Sciatic nerve (tissue), 2 donors: ENCODE results near the gene MYORG. TPM values are rescaled to one million over a fixed set of nuclear protein-coding genes. Genes with fewer than 3 reads are reported as not detected.
A peak's percentile ranks its signal among the peaks of the same experiment; 100 is the strongest.

Source experiments
- ATAC-seq: fragments of 200-7000 bp; cut with Tn5 transposase; one replicate; pipeline ENCODE4 v1.9.1; 2020; ENCODE audit warnings: mild to moderate bottlenecking, moderate library complexity
- DNase-seq: peaks from one replicate; pipeline ENCODE4 v3.0.0-alpha.2; 2020; ENCODE audit warnings: low spot score
- intact Hi-C: fragments of 100-400 bp; cut with DNase I; formaldehyde crosslinking; loops from one replicate; pipeline ENCODE4 v1.14.2; 2022
- total RNA-seq: library from RNA; stranded (reverse); fragmentation: NEBNext Ultra II Directional; extraction: Animal tissue kit (Norgen Biotek cat#: 25700); gene quantifications from one replicate; pipeline ENCODE4 v1.2.1, GENCODE V29; 2021
- donor health status: DM: no; HTN: no; CAD: no.
- donor health status: DM: no; HTN: no; CAD: no.

The MYORG gene
- total RNA-seq, 1 donor from 2014 or later: 6.6 TPM

GRCh38 chr9:34387239-34387638 is 10.5 kb upstream of the MYORG start:
- intact Hi-C loops: no loop called here
- no peak for ATAC-seq

GRCh38 chr9:34386656-34387055 is 10.0 kb upstream of the MYORG start:
- ATAC-seq (no peak), DNase-seq (no peak)
- intact Hi-C loops: no loop called here

More at GRCh38 chr9:34387239-34387638, 10.5 kb upstream of the MYORG start:
- DNase-seq: no peak

- intact Hi-C loops: no loop called here
- DNase-seq (no peak), ATAC-seq (no peak)
Measured at GRCh38 chr9:34385561-34386230, 9.0 kb upstream of the MYORG start.

- intact Hi-C loops: no loop called here
- ATAC-seq (no peak), DNase-seq (no peak)
Measured at GRCh38 chr9:34384368-34385165, 7.9 kb upstream of the MYORG start.

- intact Hi-C loops: no loop called here
- DNase-seq (no peak), ATAC-seq (no peak)
Measured at GRCh38 chr9:34383904-34384303, 7.2 kb upstream of the MYORG start.

- intact Hi-C loops: no loop called here
- no peak for DNase-seq
- no peak for ATAC-seq
Measured at GRCh38 chr9:34382879-34383278, 6.2 kb upstream of the MYORG start.

- intact Hi-C loops: no loop called here
- no peak for DNase-seq
- no peak for ATAC-seq
Measured at GRCh38 chr9:34382054-34382453, 5.4 kb upstream of the MYORG start.

- ATAC-seq (no peak), DNase-seq (no peak)
- intact Hi-C loops: no loop called here
Measured at GRCh38 chr9:34381323-34381722, 4.6 kb upstream of the MYORG start.

GRCh38 chr9:34380511-34381315 is 4.0 kb upstream of the MYORG start:
- peak; percentile 83 for ATAC-seq

GRCh38 chr9:34380034-34380510 is 3.4 kb upstream of the MYORG start:
- DNase-seq (no peak), ATAC-seq (peak; percentile 3)
- intact Hi-C loops: no loop called here

More at GRCh38 chr9:34380511-34381315, 4.0 kb upstream of the MYORG start:
- peak; percentile 85 for DNase-seq
- intact Hi-C loops: no loop called here

- peak; percentile 73 for ATAC-seq
- intact Hi-C loops: no loop called here
- peak; percentile 93 for DNase-seq
Measured at GRCh38 chr9:34379334-34380033, 2.8 kb upstream of the MYORG start.

- ATAC-seq (no peak), DNase-seq (no peak)
- intact Hi-C loops: no loop called here
Measured at GRCh38 chr9:34378376-34379060, 1.8 kb upstream of the MYORG start.

GRCh38 chr9:34377404-34377746 is 677 bp upstream of the MYORG start:
- no peak for ATAC-seq
- intact Hi-C loops: loop anchor here (2.0 kb wide), 1 partner anchor 45 kb away; no protein-coding TSS in a partner anchor
- DNase-seq: peak; percentile 73

- intact Hi-C loops: loop anchor here (2.0 kb wide), 1 partner anchor 43 kb away; no protein-coding TSS in a partner anchor
- ATAC-seq: peak; percentile 35
Measured at GRCh38 chr9:34375901-34376595, 650 bp downstream of the MYORG start.

GRCh38 chr9:34374905-34375552 is 1.7 kb downstream of the MYORG start:
- intact Hi-C loops: no loop called here
- no peak for ATAC-seq
- DNase-seq: no peak

More at GRCh38 chr9:34375901-34376595, 650 bp downstream of the MYORG start:
- DNase-seq: peak; percentile 70

GRCh38 chr9:34374339-34374738 is 2.4 kb downstream of the MYORG start:
- ATAC-seq (no peak), DNase-seq (no peak)
- intact Hi-C loops: no loop called here

- DNase-seq: no peak
- intact Hi-C loops: no loop called here
- ATAC-seq: no peak
Measured at GRCh38 chr9:34373749-34374148, 2.9 kb downstream of the MYORG start.
